HG03108 (cell line): ENCODE results near the gene ARHGAP26.
A peak's percentile ranks its signal among the peaks of the same experiment; 100 is the strongest.

Experiments used
- ATAC-seq: cut with Tn5 transposase; IDR thresholded peaks from one replicate; pipeline ENCODE4 v1.9.1; 2021; ENCODE audit warnings: moderate library complexity; ENCODE audit not compliant: unreplicated experiment

Gene ARHGAP26

DNA sequence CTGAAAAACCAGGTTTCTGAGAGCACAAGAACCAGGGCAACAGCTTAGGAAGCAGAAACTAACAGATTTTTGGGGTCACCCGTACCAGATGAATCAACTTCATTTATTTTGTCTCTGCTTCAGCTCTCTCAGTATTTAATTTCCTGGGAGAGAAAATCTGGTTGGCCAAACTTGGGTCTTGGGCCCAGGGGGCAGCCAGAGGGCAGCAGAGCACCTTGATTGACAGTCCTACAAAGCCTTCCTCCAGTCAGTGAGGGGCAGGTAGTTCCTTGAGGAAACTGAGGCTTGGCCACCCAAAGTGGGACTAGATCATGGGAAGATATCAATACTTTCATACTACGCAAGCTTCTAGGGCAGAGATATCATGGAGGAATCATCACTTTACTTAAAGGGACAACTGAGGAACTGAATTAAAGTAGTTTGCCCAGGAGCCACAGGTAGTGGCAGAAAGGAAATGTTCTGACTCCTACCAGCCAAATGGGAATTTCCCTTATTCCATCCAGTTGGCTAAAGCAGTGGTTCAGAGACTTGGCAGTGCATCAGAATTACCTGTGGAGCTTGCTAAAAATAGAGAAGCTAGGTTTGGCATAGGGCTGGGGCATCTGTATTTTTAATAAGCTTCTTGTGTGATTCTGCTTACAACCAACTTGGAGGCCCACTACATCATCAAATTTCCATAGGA lies 21.5 kb upstream of the ARHGAP26 start:
- ATAC-seq: no peak

DNA sequence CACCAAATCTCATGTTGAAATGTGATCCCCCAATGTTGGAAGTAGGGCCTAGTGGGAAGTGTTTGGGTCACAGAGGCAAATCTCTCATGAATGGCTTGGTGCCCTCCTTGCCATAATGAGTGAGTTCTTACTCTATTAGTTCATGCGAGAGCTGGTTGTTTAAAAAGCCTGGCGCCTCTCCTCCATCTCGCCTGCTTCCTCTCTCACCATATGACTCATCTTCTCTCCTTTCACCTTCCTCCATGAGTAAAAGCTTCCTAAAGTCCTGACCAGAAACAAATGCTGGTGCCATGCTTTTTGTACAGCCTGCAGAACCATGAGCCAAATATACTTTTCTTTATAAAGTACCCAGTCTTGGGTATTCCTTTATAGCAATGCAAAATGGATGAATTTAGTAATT lies 20.9 kb upstream of the ARHGAP26 start:
- ATAC-seq: no peak

DNA sequence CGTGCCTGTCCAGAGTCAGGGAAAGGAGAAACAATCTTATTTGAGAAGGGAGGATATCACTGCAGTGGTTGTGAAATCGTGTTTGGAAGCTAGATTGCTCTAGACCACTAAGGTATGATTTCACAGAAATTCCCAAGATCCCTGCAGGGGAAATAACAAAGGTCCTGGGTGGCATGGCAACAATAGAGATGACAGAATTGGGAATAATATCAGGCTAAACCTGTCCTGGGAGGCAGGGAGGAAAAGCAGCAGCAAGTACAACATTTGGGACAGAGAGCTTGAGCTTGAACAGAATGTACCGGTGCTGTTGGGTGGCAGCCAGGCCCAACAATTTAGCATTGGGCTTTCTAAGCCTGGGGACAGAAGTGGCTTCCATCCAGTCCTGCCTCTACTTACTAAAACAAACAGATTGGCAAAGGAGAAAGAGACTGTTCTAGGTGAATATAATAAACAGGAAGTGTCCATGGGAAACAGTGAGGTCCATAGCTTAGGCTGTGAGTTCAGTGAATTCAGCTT lies 17.0 kb upstream of the ARHGAP26 start:
- ATAC-seq: no peak

DNA sequence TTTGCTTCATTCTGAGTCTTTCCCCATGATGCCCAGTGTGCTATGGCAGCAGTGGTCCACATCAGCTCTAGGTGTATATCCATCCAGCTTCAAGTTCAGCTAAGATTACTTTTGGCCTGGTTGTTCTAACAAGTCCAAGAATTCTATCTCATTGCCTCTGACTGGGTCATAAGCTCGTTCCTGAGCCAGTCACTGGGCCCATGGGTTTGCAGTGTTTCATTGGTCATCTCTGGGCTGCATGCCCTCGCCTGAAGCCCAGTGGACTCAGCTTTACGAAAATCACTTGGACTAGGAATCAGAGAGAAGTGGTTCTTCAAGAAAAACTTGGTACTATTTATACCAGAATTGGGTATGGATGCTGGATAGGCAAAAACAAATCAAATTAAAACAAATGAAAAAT lies 16.1 kb upstream of the ARHGAP26 start:
- no peak for ATAC-seq

DNA sequence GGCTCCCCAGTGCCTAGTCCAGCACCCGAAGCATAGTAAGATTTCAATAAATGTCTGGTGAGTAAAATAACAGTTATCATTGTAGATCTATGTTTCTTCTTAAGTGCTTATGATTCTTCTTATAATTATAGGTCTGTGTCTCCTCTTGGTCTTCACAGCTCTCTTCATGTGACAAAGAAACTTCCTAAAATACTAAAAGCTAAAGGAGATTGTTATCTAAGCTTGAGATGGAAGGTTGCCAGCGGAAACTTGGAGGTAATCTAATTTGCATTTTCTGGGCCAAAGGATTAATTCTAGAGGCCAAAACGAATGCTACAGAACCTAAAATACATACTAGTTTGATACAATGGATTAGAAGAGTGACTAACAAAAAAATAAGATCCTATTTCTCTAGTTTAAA lies 13.6 kb upstream of the ARHGAP26 start:
- no peak for ATAC-seq

DNA sequence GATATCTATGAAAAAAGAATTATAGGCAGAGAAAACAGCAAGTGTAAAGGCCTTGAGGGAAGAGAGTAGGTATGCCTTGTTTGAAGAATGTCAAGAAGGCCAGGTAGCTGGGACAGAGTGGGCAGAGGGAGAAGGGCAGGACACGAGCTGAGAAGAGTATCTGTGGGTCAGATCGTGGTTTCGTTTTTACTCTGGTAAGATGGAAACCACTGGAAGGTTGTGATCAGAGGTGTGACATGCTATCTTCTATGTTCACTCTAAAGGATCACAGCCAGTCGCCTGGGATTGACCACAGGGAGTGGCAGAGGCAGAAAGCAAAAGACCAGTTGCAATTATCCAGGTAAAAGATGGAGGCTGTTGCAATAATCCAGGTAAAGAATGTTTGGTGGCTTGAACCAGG lies 12.6 kb upstream of the ARHGAP26 start:
- no peak for ATAC-seq

DNA sequence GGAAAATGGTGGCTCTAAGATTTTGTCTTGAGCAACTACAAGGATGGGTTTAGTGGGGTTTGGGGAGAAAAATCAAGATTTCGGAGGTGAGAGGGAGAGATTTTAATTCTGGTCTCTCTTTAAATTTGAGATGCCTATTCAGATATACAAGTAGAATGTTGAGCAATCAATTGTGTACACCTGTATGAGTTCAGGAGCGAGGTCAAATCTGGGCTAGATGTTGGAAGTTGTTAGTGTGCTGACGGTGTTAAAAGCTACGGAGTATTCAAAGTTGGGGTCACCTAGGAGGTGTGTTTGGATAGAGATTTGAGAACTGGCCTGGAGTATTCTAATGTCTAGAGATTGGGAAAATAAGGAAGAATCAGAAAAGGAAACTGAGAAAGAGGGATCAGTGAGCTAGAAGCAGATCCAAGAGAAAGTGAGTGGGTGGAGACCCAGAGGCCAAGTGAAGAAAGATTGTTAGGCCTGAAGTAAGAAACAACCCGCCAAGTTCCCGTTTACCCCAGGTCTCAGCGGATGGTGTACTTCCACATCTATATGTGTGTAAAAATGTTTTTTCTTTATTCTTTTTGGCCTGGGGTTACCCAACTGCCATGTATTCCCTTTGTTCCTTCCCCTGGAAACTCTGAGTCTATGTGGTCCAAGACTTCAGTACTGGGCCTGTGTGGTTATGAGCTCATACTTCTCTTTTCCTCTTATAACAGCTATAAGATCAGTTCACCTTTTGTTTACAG lies 11.9 kb upstream of the ARHGAP26 start:
- ATAC-seq: no peak

DNA sequence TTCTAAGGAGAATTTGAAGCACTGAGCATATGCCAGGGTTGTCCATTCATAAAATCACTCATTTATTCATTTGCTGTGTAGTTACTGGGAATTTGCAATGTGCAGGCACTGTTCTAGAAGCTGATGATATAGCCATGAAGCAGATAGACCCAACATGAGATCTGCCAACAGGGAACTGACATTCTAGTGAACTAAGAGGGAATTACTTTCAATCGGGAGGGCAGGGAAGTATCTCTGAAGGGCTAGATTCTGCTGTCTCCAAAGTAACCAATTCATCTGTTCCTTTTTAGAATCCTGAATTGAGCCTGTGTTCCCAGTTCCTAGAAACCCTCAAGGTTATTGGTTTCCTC lies 11.4 kb upstream of the ARHGAP26 start:
- ATAC-seq: no peak

DNA sequence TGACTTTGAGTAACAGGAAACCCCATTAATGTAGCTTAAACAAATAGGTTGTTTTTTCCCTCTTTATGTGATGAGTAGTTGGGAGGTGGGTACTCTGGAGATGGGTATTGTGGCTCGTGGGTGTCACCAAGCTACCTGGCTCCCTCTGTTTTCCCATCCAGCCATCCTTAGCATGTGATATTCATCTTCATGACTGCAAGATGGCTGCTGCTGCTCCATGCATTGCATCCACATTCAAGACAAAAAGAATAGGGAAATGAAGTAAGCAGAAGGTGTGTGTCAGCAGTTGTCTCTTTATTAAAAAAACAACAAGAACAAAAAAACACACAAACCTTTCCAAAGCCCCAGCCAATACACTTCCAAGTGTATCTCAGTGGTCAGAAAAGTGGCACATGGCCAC lies 6.5 kb upstream of the ARHGAP26 start:
- ATAC-seq: no peak

DNA sequence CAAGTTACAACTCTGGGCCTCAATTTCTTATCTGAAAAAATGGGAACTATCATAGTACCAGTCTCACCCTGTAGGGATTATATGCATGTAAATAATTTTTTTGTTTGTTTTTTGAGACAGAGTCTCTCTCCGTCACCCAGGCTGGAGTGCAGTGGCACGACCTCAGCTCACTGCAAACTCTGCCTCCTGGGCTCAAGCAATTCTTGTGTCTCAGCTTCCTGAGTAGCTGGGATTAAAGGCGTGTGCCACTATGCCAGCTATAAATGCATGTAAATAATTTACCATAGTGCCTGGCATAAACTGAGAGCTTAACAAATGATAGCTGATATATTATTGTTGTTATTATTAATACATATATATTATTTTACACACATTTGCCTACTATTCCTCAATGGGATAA lies 3.0 kb upstream of the ARHGAP26 start:
- ATAC-seq: no peak

DNA sequence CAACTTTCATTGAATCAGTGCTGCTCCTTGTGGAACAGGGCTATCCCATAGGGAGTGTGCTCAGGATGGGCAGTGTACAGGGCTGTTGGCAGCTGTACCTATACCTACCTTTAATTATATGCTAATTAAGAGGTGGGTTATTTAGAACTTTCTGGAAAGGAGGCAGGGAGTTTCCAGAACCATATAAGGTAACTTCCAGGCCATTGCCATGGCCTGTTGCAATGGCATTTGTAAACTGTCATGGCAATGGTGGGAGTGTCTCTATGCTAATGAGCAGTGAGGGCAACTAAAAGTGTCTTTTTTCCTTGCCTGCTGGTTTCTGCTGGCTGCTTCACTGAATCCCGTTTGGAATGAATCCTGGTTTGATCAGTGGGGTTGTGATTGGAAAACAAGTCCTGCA lies 2.3 kb upstream of the ARHGAP26 start:
- no peak for ATAC-seq

DNA sequence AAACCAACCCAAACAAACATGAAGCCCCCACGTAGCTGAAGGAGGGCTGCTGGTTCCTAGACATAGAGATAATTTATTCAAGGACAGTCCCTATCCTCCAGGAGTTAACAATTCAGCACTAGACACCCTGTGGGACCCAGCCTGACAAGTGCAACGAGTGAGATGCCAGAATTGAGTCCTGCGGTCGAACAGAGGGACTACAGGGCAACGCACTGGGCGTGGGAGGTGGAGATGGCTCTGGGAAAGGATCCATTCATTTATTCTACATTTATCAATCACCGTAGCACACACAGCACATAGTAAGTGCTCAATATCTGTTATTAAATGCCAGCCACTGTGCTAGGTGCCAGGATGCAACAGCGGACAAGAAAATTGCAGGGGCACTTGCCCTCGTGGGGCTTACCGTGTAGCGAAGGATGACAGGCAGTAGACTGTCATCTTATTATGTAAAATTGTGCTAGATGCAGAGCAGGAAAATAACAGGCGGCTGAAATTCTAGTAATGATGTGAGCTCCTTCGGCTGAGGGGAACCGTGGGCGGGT lies 855 bp upstream of the ARHGAP26 start:
- ATAC-seq: no peak

DNA sequence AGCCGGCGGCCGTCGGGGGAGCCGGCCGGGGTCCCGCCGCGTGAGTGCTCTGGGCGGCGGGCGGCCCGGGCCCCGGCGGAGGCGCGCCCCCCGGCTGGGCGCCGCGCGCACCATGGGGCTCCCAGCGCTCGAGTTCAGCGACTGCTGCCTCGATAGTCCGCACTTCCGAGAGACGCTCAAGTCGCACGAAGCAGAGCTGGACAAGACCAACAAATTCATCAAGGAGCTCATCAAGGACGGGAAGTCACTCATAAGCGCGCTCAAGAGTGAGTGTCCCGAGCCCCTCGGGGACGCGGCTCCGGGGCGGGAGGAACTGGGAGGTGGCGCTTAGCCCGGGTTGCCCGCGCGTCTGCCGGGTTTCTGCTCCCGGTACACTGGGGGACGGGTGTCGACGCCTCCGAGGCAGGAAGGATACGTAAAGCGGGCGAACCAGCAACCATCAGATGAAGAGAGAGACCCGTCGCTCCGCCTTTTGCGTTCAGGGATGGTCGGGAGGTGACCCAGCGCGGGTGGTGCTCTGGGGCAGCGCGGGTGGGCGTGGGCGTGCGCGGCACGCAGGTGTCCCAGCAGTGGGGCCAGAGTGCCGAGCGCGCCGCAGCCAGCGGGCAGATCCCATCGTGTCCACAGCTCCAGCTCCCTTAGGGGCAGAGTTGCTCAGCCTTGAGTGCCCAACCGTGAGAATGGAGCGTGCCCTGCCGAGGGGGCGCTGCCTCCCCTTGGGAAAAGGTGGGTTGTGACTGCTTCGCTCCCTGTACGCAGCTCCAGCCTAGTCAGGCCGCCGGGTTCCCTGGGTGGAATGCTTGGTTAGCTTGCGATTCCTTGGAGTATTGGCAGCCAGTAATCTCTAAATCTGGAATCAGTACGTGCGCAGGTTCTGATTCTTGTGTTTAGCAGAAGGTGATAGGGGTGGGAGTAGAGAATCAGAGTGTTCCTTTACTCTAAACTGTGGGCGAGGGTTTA lies 753 bp downstream of the ARHGAP26 start:
- peak; percentile 18 for ATAC-seq

DNA sequence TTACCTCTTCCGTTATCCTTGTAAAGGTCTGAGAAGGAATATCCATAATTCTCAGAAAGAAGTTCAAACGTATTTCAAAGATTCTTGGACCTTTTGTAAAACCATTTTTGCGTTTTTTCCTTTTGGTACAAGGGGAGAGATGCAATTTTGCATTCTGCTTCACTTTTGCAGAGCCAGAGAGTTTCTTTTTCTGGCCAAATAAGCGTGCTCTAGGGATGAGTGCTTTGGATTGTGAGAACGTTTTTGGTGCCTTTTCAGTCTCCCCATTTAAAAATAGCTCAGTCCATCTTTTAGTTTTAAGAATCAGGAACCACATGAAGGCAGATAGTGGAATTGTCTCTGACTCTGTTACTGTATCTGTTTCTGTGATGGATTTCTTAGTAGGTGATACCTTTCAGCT lies 1.5 kb downstream of the ARHGAP26 start:
- no peak for ATAC-seq

DNA sequence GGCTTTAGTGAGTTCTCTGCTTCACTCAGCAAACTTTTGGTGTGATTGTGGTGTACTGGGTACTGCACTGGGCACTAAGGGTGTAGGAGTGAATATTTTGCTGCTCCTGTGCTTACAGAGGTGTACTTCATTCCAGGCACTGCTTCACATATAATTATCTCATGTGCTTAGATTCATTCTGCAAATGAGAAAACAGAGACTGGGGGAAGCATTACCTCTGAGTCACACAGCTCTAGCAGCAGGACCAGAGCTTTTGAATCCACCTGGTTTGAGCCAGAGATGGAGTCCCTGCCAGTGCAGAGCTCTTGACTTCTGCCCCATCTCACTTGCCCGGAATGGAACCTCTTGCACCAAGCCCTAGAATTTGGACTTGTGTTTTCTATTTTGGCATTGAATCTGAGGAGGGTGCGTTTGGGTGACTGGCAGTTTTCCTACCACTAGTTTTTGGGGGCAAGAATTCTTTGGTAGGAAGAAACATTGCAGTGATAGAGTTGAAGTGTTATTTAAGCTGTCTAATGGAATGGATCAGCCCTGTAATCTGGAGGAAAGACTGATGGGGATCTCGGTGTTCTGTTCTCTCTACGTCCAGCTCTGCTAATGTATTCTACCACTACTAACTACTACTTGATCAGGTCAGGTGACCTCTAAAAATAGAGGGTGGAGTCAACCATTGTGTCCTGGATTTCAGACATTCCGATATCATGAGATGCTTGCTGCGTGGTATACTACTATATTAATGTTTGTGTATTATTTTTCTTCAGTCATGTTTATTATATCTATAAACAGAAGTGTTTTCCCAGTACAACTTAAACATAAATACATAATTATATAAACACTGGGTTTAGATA lies 2.5 kb downstream of the ARHGAP26 start:
- no peak for ATAC-seq

DNA sequence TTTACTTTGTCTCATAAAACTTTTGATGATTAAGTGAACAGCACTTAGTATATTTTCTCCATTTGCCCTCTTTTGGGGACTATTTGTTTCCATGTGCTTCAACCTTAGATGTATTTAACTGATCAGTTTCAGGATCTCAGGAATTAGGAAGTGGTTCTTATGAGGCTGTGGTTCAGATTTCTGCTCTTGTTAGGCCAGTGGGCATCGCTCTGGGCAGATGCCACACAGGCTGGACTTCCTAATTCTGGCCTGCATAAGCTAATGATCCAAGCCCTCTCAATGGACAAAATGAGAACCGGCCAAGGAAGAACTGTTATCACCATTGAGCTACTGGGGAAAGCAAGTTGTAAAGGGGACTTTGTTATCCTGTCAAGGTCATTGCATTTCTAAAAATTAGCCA lies 6.9 kb downstream of the ARHGAP26 start:
- ATAC-seq: no peak

DNA sequence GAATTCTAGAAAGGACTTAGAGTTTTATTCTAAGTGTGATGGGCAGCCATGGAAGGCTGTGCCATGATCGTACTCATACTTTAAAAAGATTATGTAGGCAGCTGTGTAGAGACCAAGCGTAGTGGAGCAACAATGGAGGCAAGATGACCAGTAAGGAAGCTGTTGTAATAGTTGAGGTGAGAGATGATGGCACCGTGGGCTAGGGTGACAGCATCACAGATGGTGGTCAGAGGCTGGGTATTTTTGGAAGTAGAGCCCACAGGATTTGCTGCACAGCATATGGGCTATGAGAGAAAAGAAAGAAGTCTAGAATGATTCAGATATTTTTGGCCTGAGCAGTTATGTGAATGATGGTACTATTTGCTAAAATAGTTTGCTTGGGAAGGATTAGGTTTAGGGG lies 7.7 kb downstream of the ARHGAP26 start:
- ATAC-seq: no peak

DNA sequence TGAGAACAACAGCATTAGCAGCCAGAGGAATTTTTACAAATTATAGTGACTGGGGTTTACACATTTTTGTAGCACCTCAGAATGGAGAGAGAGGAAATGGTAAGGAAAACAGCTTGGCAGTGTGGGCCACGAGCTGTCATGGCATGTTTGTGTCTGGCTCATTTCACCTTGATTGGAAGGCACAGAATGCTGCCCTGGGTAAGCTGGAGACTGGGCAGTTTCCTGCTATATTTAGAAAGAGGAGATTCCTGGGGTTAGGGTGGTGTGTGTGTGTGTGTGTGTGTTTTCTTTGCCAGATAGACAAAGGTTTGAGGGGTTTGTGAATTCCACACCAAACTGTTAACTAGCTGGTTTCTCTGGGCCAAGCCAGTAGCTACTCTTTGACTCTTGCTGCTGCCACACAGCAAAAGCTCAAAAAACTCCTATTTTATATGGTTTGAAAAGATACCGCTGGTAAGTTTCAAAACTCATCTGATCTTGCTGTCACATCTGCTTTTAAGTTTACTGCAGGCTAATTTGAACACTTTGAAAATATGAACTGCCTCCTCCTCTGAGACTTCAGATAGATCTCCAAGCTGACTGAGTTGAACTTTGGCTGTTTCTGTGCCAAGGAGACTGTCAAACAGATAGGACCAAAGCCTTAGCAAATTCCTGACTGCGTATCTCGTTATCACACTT lies 9.1 kb downstream of the ARHGAP26 start:
- ATAC-seq: no peak

DNA sequence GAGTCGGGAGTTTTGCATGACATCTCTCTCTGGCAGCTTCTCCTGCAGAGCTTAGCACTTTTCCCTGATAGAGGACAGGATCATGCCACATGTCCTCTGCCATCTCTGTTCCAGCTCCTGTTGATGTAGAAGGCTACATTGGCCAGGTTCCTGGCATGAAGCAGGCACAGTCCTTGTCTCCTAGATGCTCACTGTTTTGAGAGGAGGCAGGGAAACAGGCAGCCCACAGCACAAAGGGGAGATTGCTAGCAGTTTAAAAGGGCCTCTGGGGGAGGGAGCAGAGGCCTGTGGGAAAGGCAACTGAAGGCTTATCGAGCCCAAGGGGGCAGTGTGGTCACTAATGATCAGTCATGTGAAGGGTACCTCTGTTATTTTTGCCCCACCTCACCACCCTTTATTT lies 10.7 kb downstream of the ARHGAP26 start:
- ATAC-seq: no peak
